Right lobe of liver (tissue), 6 donors: ENCODE data around the gene GABRB2. TPM values are rescaled to one million over a fixed set of nuclear protein-coding genes. Genes with fewer than 3 reads are reported as not detected.

ENCODE experiments used
- ATAC-seq, 4 donors: fragments of 200-7000 bp; cut with Tn5 transposase; one replicate each; pipeline ENCODE4 v1.9.1; 2020; ENCODE audit warnings: mild to moderate bottlenecking in 4 of 4, moderate library complexity in 4 of 4
- DNase-seq, 3 donors: peaks; one replicate each; pipeline ENCODE4 v3.0.0-alpha.2; 2020
- H3K27ac ChIP-seq, 3 donors: fragments of 200-600 bp; one replicate each; pipeline ENCODE4 v1.8.0; 2022
- H3K27me3 ChIP-seq, 2 donors: fragments of 200-600 bp; one replicate each; pipeline ENCODE4 v1.8.0; 2022
- H3K36me3 ChIP-seq, 4 donors: fragments of 200-600 bp; sonication (generic) in 1 of 4; one replicate each; pipeline versions ENCODE4 v1.5.1 to v1.8.0; 2017 to 2022; ENCODE audit warnings: control low read depth in 1 of 4
- H3K4me1 ChIP-seq, 4 donors: fragments of 200-600 bp; sonication (generic) in 1 of 4; one replicate each; pipeline versions ENCODE4 v1.5.1 to v1.8.0; 2017 to 2022; ENCODE audit warnings: control low read depth in 1 of 4
- H3K4me3 ChIP-seq, 3 donors: fragments of 200-600 bp; one replicate each; pipeline ENCODE4 v1.8.0; 2022
- H3K9me3 ChIP-seq, 4 donors: fragments of 200-600 bp; sonication (generic) in 1 of 4; one replicate each; pipeline versions ENCODE4 v1.5.1 to v1.8.0; 2017 to 2022; ENCODE audit warnings: control low read depth in 1 of 4
- CTCF ChIP-seq, 4 donors: fragments of 200-600 bp in 3 of 4; fragments of 450-650 bp in 1 of 4; IDR thresholded peaks; one replicate each; pipeline versions ENCODE4 v1.5.1 to v1.8.0; 2016 to 2022; ENCODE audit warnings: antibody characterized with exemption in 4 of 4, mild to moderate bottlenecking in 2 of 4
- POLR2A ChIP-seq: fragments of 450-650 bp; IDR thresholded peaks from one replicate; pipeline ENCODE4 v1.6.1; 2017; ENCODE audit warnings: antibody characterized with exemption, mild to moderate bottlenecking
- WGBS: methylation state at CpG from one replicate; pipeline ENCODE4 v1.1.6; 2018; ENCODE audit warnings: low coverage, low lambda C conversion rate; ENCODE audit not compliant: insufficient coverage; ENCODE audit errors: missing lambda C conversion rate; 5-methylcytosine and 5-hydroxymethylcytosine counted together
- intact Hi-C, 2 donors: fragments of 100-400 bp; cut with DNase I; formaldehyde crosslinking; loops; one replicate each; pipeline versions ENCODE4 v1.11.2 to v1.14.1; 2022
- total RNA-seq, 6 experiments: library from RNA; depleted of rRNA in 2 of 6; stranded (reverse); fragments of >200 nt in 2 of 6; fragmentation: NEBNext Ultra II Directional in 3 of 6; extraction: Animal tissue kit (Norgen Biotek cat#: 25700) in 3 of 6; gene quantifications; one replicate each; pipeline versions ENCODE4 v1.1.0 to v1.2.4, GENCODE V29; 2016 to 2023
- donor health status: DM: no; HTN: yes; CAD: no.
- donor health status: DM: no; HTN: no; CAD: no.
- donor health status: DM: no; HTN: no; CAD: no.
- donor health status: DM: no; HTN: yes; CAD: no.
- donor health status: DM: no; HTN: yes; CAD: no.

GABRB2 gene
- total RNA-seq, 6 experiments from 2014 or later = not detected

DNA sequence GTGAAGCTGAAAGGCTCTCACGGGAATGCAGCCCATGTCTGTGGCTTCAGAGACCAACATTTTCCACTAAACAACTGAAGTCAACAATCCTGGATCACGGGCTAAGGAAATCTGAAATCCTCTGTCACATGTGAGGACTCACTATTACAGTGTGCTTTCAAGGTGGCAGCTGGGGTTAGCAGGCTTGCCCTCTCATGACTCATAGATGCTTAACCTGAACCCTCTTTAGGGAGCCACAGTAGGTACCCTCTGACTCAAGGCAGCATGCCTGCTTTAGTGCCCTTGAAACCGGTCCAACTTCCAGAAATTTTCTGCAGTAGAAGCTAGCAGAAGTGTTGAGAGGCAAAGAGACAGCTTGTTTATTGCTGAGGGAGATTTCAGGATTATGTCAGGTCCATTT, 232.5 kb downstream of the GABRB2 start:
- DNase-seq (no peak), ATAC-seq (no peak)
- Histone ChIP-seq H3K9me3 (no peaks in the 10 kb centered on the region), H3K27ac (no peak overlapping the region), H3K27me3 (no peaks in the 10 kb centered on the region), H3K36me3 (no peaks in the 10 kb centered on the region), H3K4me1 (no peaks in the 10 kb centered on the region), H3K4me3 (no peak overlapping the region)
- intact Hi-C loops = no loop called here
- TF ChIP-seq POLR2A (no peak), CTCF (IDR thresholded peaks at IDR 0.05) (no peak)
- WGBS = 25% methylated on average over 2 of the region's 3 CpGs

DNA sequence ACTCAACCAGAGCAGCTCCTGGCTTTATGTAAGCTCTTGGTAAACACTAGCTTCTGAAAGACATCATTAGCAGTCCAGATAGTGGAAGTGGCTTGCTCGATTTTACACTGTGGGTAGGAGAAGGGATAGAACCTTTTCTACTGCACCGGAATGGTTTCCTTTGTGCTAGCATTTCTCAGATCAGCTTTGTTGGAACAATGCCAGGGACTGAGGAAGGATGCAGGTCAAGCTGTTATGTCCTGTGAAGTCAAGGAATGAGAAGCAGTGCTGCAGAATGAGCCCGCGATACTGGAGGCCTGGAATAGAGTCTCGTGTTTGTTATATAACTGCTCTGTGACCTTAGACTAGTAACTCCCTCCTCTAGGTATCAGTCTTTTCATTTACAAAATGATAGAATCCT, 233.6 kb downstream of the GABRB2 start:
- Histone ChIP-seq H3K36me3 (no peaks in the 10 kb centered on the region), H3K4me1 (no peaks in the 10 kb centered on the region), H3K9me3 (no peaks in the 10 kb centered on the region), H3K27me3 (no peaks in the 10 kb centered on the region), H3K27ac (no peak overlapping the region), H3K4me3 (no peak overlapping the region)
- ATAC-seq (no peak), DNase-seq (no peak)
- no peak for TF ChIP-seq CTCF (IDR thresholded peaks at IDR 0.05)
- no peak for TF ChIP-seq POLR2A
- 10% methylated on average over 3 of the region's 5 CpGs for WGBS
- intact Hi-C loops = no loop called here

- ATAC-seq (no peak), DNase-seq (no peak)
- no peaks in the 10 kb centered on the region for H3K36me3 ChIP-seq
- no peaks in the 10 kb centered on the region for H3K4me1 ChIP-seq
- H3K9me3 ChIP-seq = no peaks in the 10 kb centered on the region
- H3K27ac ChIP-seq = no peak overlapping the region
- no peak overlapping the region for H3K4me3 ChIP-seq
- intact Hi-C loops = no loop called here
- TF ChIP-seq POLR2A (no peak), CTCF (IDR thresholded peaks at IDR 0.05) (no peak)
- no peaks in the 10 kb centered on the region for H3K27me3 ChIP-seq
- WGBS = 64% methylated on average over 3 of the region's 3 CpGs
Measured at GRCh38 chr5:161311965-161312364, 234.6 kb downstream of the GABRB2 start.

- Histone ChIP-seq H3K27ac (no peak overlapping the region), H3K4me1 (no peaks in the 10 kb centered on the region), H3K9me3 (no peaks in the 10 kb centered on the region), H3K27me3 (no peaks in the 10 kb centered on the region), H3K36me3 (no peaks in the 10 kb centered on the region), H3K4me3 (no peak overlapping the region)
- WGBS = 53% methylated on average over 2 of the region's 2 CpGs
- no peak for ATAC-seq
- intact Hi-C loops = no loop called here
- TF ChIP-seq POLR2A = no peak
- no peak for TF ChIP-seq CTCF (IDR thresholded peaks at IDR 0.05)
- no peak for DNase-seq
Measured at GRCh38 chr5:161311146-161311708, 235.3 kb downstream of the GABRB2 start.
